Thyroid gland (tissue), 4 donors: ENCODE data around the gene VPS52.

Source experiments
- CTCF ChIP-seq, 6 experiments: fragments of 200-600 bp in 3 of 6; fragments of 450-650 bp in 3 of 6; sonication (generic) in 3 of 6; IDR thresholded peaks; one replicate each; pipeline ENCODE4 v1.5.1; 2016 to 2019; ENCODE audit warnings: antibody characterized with exemption in 6 of 6, mild to moderate bottlenecking in 2 of 6, inconsistent platforms in 1 of 6, moderate library complexity in 1 of 6
- POLR2A ChIP-seq, 2 donors: fragments of 450-650 bp; IDR thresholded peaks; one replicate each; pipeline ENCODE4 v1.6.1; 2017; ENCODE audit warnings: antibody characterized with exemption in 2 of 2, mild to moderate bottlenecking in 2 of 2, moderate library complexity in 1 of 2

- no peak for TF ChIP-seq CTCF (IDR thresholded peaks at IDR 0.05)
- no peak for TF ChIP-seq POLR2A (IDR thresholded peaks at IDR 0.05)
These were observed 66.3 kb downstream of the VPS52 start for GRCh38 chr6:33205191-33206026.
